HUES64 (cell line): ENCODE data around the gene GPT2.

Experiments
- H3K27ac ChIP-seq: 2 replicates; pipeline ENCODE4 v1.7.0; 2013; ENCODE audit warnings: low read depth, low read length, inconsistent platforms
- H3K27me3 ChIP-seq: 2 replicates; pipeline ENCODE4 v1.6.1; 2013; ENCODE audit warnings: mild to moderate bottlenecking, low read length; ENCODE audit not compliant: insufficient read depth
- H3K36me3 ChIP-seq: 2 replicates; pipeline ENCODE4 v1.6.1; 2013; ENCODE audit warnings: mild to moderate bottlenecking, low read length; ENCODE audit not compliant: insufficient read depth
- H3K4me1 ChIP-seq: 2 replicates; pipeline ENCODE4 v1.6.1; 2013; ENCODE audit warnings: mild to moderate bottlenecking, low read length, moderate library complexity; ENCODE audit not compliant: insufficient read depth
- H3K4me3 ChIP-seq: 2 replicates; pipeline ENCODE4 v1.5.1; 2013; ENCODE audit warnings: mild to moderate bottlenecking, low read length, moderate library complexity
- H3K9ac ChIP-seq: 2 replicates; pipeline ENCODE4 v1.6.1; 2013; ENCODE audit warnings: mild to moderate bottlenecking, low read depth, low read length
- H3K9me3 ChIP-seq: 2 replicates; pipeline ENCODE4 v1.6.1; 2013; ENCODE audit warnings: low read depth, low read length; ENCODE audit not compliant: insufficient read depth
- WGBS: fragments of 150-250, 120-280 bp; methylation state at CpG from one replicate; pipeline ENCODE4 v1.1.7; 2013; ENCODE audit warnings: missing lambda C conversion rate; 5-methylcytosine and 5-hydroxymethylcytosine counted together

The GPT2 gene

DNA sequence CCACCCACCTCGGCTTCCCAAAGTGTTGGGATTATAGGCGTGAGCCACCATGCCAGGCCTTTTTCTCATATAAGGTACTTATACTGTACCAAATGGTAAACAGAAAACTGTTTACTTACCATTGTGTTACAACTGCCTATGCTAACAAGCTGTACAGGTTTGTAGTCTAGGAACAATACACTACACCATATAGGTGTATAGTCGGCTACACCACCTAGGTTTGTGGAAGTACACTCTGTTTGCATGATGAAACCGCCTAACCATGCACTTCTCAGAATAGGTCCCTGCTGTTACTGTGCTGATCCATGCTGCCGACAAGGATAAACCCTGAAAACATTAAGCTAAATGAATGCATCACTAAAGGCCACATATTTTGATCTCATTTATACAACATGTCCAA is 70.4 kb downstream of the GPT2 start:
- no peaks in the 10 kb centered on the region for H3K27me3 ChIP-seq
- no peaks in the 10 kb centered on the region; the same call in 1 of the 2 replicates for H3K4me1 ChIP-seq
- H3K9me3 ChIP-seq = no peaks in the 10 kb centered on the region
- 96% methylated on average over 5 of the region's 5 CpGs for WGBS
- peaks cover 52% of the 10 kb centered on the region for H3K36me3 ChIP-seq
- no peak overlapping the region for H3K9ac ChIP-seq
- H3K4me3 ChIP-seq = no peak overlapping the region
- no peak overlapping the region for H3K27ac ChIP-seq

DNA sequence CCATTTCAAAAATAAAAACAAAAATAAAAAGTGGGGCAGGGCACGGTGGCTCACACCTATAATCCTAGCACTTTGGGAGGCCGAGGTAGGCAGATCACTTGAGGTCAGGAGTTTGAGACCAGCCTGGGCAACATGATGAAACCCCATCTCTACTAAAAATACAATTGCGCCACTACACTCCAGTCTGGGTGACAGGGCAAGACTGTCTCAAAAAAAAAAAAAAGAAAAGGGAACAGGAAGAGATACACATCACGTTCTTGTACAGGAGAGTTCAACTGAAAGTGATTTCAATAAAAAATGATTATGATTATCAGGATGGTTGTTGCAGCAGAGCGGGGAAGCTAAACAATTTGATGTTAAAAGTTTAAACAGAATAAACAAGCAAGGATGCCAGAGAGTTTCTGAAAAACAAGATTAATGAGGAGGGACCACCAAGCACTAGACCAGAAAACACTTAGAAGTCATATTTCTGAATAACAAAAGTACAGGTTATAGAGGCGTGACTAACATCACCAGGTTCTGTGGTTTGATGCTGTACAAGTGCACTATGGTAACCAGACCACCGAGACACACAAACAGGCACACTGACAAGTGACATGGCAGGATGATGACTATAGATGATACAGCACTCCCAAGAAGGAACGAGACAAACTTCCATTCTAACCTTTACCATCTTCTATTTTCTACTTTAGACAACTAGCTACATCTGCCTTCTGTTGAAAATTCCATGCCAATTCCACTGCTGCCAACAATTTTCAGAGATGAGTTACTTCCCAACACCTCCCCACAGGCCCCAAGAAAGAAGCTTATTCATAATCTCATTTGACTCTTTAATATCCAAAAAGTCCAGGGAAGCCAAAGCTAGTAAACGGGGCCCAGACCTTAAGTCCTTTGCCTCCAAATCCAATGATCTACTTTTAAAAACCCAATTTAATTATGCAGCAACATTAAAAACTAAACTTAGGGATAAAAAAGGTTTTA is 77.5 kb downstream of the GPT2 start:
- no peak overlapping the region for H3K4me3 ChIP-seq
- H3K36me3 ChIP-seq = peaks cover 98% of the 10 kb centered on the region
- WGBS = 94% methylated on average over 9 of the region's 9 CpGs

GRCh38 chr16:46962629-46963028 is 78.5 kb downstream of the GPT2 start:
- H3K4me3 ChIP-seq = no peak overlapping the region

More for the DNA sequence above, 77.5 kb downstream of the GPT2 start:
- H3K27ac ChIP-seq = no peak overlapping the region
- H3K27me3 ChIP-seq = no peaks in the 10 kb centered on the region
- H3K9ac ChIP-seq = no peak overlapping the region
- no peaks in the 10 kb centered on the region for H3K9me3 ChIP-seq
- peaks cover 18% of the 10 kb centered on the region; the same call in 1 of the 2 replicates for H3K4me1 ChIP-seq

GRCh38 chr16:46968063-46968435 is 83.9 kb downstream of the GPT2 start:
- Histone ChIP-seq H3K9me3 (no peaks in the 10 kb centered on the region), H3K9ac (no peak overlapping the region), H3K4me1 (peaks cover 20% of the 10 kb centered on the region), H3K4me3 (no peak overlapping the region), H3K27ac (no peak overlapping the region), H3K27me3 (no peaks in the 10 kb centered on the region), H3K36me3 (peaks cover 91% of the 10 kb centered on the region)
- WGBS = 90% methylated on average over 2 of the region's 2 CpGs

More at GRCh38 chr16:46962629-46963028, 78.5 kb downstream of the GPT2 start:
- no peaks in the 10 kb centered on the region for H3K9me3 ChIP-seq
- peaks cover 98% of the 10 kb centered on the region for H3K36me3 ChIP-seq
- WGBS = 90% methylated on average over 3 of the region's 3 CpGs
- peak overlapping the region; percentile 49 for H3K27ac ChIP-seq
- H3K27me3 ChIP-seq = no peaks in the 10 kb centered on the region
- peaks cover 18% of the 10 kb centered on the region; the same call in 1 of the 2 replicates for H3K4me1 ChIP-seq
- peak overlapping the region; percentile 19; the same call in 1 of the 2 replicates for H3K9ac ChIP-seq

DNA sequence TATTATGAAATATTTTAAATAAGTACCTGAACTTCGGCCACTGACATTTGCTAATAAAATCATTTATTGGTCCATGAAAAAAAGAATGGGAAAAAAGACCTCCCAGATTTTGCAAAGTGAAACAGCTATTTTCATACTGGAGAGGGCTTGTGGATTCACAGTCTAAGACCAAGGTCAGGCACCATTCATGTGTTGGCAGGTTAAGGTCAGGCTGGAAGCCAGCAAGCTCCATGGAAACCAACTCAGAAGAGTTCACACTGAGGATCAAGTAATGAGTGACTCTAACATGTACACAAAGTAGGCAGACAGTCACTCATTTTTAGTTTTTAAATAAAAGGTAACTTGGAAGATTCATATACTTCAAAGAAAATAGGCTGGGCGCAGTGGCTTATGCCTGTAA is 85.9 kb downstream of the GPT2 start:
- H3K36me3 ChIP-seq = peaks cover 71% of the 10 kb centered on the region
- H3K9me3 ChIP-seq = no peaks in the 10 kb centered on the region
- no peak overlapping the region for H3K9ac ChIP-seq
- no peak overlapping the region for H3K4me3 ChIP-seq
- WGBS = 95% methylated on average over 2 of the region's 2 CpGs
- peaks cover 25% of the 10 kb centered on the region for H3K4me1 ChIP-seq
- no peaks in the 10 kb centered on the region for H3K27me3 ChIP-seq
- H3K27ac ChIP-seq = no peak overlapping the region

- peaks cover 26% of the 10 kb centered on the region for H3K4me1 ChIP-seq
- 94% methylated on average over 7 of the region's 7 CpGs for WGBS
Observed at GRCh38 chr16:46971271-46971670, 87.1 kb downstream of the GPT2 start.

GRCh38 chr16:46972429-46973206 is 88.5 kb downstream of the GPT2 start:
- Histone ChIP-seq H3K36me3 (peaks cover 46% of the 10 kb centered on the region), H3K9ac (peak overlapping the region; percentile 76), H3K4me1 (peaks cover 31% of the 10 kb centered on the region), H3K9me3 (no peaks in the 10 kb centered on the region), H3K4me3 (peak overlapping the region; percentile 70), H3K27ac (peak overlapping the region; percentile 88), H3K27me3 (no peaks in the 10 kb centered on the region)
- WGBS = 3% methylated on average over 48 of the region's 48 CpGs

More at GRCh38 chr16:46971271-46971670, 87.1 kb downstream of the GPT2 start:
- Histone ChIP-seq H3K27me3 (no peaks in the 10 kb centered on the region), H3K9ac (no peak overlapping the region), H3K27ac (no peak overlapping the region), H3K9me3 (no peaks in the 10 kb centered on the region), H3K4me3 (peak overlapping the region; percentile 70; the same call in 1 of the 2 replicates), H3K36me3 (peaks cover 59% of the 10 kb centered on the region)

GRCh38 chr16:46973207-46973995 is 89.2 kb downstream of the GPT2 start, which contains the start of gene DNAJA2:
TSS of gene DNAJA2 (minus strand) at chr16:46973674. CDS start at chr16:46973572, 102 bp downstream.
- WGBS = under 1% methylated on average over 86 of the region's 86 CpGs
- Histone ChIP-seq H3K9ac (peak within 1 kb of the TSS; percentile 76), H3K4me1 (peaks cover 31% of the 10 kb centered on the region), H3K9me3 (no peaks in the 10 kb centered on the region), H3K27me3 (no peaks in the 10 kb centered on the region), H3K27ac (peak within 1 kb of the TSS; percentile 88), H3K4me3 (peak within 1 kb of the TSS; percentile 70), H3K36me3 (peaks cover 38% of the 10 kb centered on the region)

DNA sequence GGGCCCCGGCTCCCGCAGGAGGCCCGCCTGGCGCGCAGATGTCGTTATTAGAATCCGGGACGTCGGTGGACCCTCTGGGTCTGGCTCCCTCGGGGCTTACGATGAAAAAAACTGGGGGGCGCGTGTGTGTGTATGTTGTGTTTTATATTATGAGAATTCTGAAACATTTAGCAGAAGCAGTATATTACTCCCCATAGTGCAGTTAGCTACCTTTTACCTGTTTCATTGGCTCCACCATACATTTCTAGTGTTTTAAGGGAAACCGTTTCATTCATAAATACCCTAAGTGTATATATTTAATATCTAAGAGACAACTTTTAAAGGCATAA is 89.8 kb downstream of the GPT2 start:
- 10% methylated on average over 14 of the region's 14 CpGs for WGBS
- Histone ChIP-seq H3K4me3 (peak overlapping the region; percentile 70), H3K9ac (peak overlapping the region; percentile 76), H3K4me1 (peaks cover 31% of the 10 kb centered on the region), H3K27me3 (no peaks in the 10 kb centered on the region), H3K36me3 (peaks cover 32% of the 10 kb centered on the region), H3K9me3 (no peaks in the 10 kb centered on the region), H3K27ac (peak overlapping the region; percentile 88)

GRCh38 chr16:46974352-46974751 is 90.2 kb downstream of the GPT2 start:
- Histone ChIP-seq H3K9me3 (no peaks in the 10 kb centered on the region), H3K36me3 (peaks cover 28% of the 10 kb centered on the region), H3K27ac (no peak overlapping the region; the same call in 1 of the 2 replicates), H3K4me1 (peaks cover 31% of the 10 kb centered on the region), H3K4me3 (peak overlapping the region; percentile 70), H3K27me3 (no peaks in the 10 kb centered on the region), H3K9ac (peak overlapping the region; percentile 76; the same call in 1 of the 2 replicates)
- WGBS = 85% methylated on average over 6 of the region's 6 CpGs
